GM12872 (cell line): ENCODE data around the gene NMT1.

Source experiments
- TF ChIP-seq, protein P1 (sequence below): IDR thresholded peaks from 3 replicates; pipeline ENCODE4 v1.5.1; 2011; ENCODE audit warnings: low read depth, mild to moderate bottlenecking, low read length, moderate library complexity; ENCODE audit not compliant: insufficient read depth

Gene NMT1

GRCh38 chr17:45042346-45043120, 18.6 kb upstream of the NMT1 start:
- TF ChIP-seq, protein P1, sequence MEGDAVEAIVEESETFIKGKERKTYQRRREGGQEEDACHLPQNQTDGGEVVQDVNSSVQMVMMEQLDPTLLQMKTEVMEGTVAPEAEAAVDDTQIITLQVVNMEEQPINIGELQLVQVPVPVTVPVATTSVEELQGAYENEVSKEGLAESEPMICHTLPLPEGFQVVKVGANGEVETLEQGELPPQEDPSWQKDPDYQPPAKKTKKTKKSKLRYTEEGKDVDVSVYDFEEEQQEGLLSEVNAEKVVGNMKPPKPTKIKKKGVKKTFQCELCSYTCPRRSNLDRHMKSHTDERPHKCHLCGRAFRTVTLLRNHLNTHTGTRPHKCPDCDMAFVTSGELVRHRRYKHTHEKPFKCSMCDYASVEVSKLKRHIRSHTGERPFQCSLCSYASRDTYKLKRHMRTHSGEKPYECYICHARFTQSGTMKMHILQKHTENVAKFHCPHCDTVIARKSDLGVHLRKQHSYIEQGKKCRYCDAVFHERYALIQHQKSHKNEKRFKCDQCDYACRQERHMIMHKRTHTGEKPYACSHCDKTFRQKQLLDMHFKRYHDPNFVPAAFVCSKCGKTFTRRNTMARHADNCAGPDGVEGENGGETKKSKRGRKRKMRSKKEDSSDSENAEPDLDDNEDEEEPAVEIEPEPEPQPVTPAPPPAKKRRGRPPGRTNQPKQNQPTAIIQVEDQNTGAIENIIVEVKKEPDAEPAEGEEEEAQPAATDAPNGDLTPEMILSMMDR, result no peak

DNA sequence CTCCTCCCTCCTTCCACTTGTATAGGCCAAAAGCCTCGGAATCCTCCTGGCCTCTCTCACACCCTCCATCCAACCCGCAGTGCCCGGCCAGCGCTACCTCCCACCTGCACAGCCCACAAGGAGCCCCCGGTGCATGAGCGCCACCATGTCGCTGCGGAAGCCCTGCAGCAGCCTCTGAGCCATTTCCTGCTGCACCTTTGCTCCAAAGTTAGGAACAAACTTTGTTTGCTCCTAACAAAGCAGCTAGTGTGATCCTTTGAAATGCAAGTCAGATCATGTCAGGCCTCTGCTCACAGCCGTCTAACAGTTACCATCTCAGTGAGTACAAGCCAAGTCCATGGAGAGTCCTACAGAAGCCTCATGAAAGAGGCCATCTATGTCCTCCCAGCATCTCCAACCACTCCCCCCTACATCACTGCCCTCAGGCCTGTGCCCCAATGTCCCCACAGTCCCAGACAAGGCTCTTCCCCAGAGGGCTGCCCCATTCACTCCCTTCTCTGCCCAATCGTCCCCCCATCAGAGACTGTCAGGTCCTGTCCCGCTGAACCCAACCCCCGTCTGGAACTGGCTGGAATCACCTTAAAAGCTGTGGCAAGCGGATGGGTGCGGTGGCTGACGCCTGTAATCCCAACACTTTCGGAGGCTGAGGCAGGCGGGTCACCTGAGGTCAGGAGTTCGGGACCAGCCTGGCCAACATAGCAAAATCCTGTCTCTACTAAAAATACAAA, 17.1 kb upstream of the NMT1 start:
- TF ChIP-seq, protein P1, result no peak

DNA sequence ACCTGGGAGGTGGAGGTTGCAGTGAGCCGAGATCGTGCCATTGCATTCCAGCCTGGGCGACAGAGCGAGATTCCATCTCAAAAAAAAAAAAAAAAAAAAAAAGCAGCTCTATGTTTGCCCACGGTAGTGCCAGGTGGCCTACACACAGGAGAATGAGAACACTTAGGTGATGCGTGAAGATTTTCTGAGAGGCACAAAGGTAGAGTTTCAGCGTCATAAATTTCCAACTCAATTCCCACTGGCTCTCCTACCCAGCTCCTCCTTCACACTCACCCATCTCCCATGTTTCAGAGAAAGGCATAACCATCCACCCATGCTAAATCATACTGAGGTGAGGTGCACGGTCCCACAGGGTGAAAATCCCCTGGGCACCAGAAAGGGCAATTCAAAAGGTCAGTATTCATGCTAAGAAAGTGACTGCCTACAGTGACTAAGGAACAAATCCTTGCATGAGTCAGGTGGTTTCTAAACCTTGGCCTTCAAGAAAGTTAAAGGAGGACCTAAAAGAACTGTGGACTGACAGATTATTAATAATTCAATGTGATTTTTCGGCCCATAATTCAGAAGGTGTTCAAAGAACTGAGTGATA, 14.5 kb upstream of the NMT1 start:
- TF ChIP-seq, protein P1, result no peak

- TF ChIP-seq, protein P1, result peak; percentile 51
These were observed 12.1 kb upstream of the NMT1 start for GRCh38 chr17:45048795-45049563.

- TF ChIP-seq, protein P1, result no peak
These were observed 10.5 kb upstream of the NMT1 start for GRCh38 chr17:45050481-45051059.

DNA sequence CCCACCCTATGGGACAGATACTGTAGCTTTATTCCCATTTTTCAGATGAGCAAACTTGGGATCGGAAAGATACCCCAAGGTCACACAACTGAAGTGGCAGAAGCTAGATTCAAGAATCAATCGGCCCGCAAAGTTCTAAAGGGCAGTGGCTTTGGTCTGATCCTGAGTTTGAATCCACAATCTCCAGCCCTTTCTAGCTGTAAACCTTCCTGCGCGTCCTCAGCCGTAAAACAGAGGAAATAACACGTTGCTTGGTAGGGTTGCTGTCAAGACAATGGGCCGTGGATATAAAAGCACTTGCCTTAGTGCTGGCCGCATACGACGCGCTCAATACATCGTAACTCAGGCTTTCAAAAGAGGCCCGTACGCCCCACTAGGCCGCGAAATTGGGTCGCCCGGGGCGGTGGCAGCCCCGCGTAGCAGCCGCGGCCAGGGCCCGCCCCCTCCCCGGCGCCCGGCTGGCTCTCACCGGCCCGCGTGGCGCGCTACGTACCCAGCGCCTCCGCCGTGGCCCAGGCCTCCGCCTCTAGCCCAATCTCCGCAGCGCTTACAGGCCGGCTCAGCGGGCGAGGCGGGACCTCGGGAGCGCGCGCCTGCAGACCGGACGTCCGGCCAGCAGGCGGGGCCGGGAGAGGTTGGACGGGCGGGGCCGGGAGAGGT, 9.9 kb upstream of the NMT1 start, which contains the start of gene DCAKD:
DCAKD (minus strand) TSS at position 573 of the 660 bp plus-strand sequence. CDS start 16,747 bp downstream, outside the sequence.
- TF ChIP-seq, protein P1, result no peak
